DMS 273 treated with DMSO at 0.1 percent for 48 hours (cell line): Measurements from ENCODE around the gene NCAPD3.

Experiments
- DNase-seq: peaks from one replicate; lab custom pipeline; 2025; lab: John Stamatoyannopoulos, UW

The NCAPD3 gene

GRCh38 chr11:134252346-134253187 lies 28.8 kb upstream of the NCAPD3 start:
- DNase-seq, result no peak

GRCh38 chr11:134250675-134251074 lies 26.9 kb upstream of the NCAPD3 start:
- DNase-seq, result no peak

DNA sequence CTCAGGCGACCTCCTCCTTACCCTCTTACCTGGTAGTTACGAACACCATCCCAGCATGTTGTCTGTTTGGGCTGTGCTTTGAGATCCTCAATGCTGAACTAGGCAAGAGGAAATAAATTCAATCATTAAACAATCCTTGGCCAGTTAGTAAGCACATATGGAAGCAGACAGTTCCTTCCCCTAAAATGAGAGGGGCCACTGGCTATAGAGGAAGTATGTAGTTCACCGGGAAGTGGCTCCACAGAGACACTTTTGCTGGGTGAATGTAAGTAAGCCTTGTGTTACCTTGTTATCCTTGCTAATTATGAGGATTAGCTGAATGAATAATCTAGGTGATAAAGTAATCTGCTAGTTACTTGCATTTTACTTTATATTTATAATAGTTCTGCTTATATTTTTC lies 26.5 kb upstream of the NCAPD3 start:
- DNase-seq, result no peak

- DNase-seq, result no peak
Observed at GRCh38 chr11:134248910-134249480, 25.2 kb upstream of the NCAPD3 start.

GRCh38 chr11:134246678-134247077 lies 22.9 kb upstream of the NCAPD3 start:
- no peak for DNase-seq

- no peak for DNase-seq
Observed at GRCh38 chr11:134246100-134246499, 22.3 kb upstream of the NCAPD3 start.

GRCh38 chr11:134245434-134245833 lies 21.7 kb upstream of the NCAPD3 start:
- no peak for DNase-seq

DNA sequence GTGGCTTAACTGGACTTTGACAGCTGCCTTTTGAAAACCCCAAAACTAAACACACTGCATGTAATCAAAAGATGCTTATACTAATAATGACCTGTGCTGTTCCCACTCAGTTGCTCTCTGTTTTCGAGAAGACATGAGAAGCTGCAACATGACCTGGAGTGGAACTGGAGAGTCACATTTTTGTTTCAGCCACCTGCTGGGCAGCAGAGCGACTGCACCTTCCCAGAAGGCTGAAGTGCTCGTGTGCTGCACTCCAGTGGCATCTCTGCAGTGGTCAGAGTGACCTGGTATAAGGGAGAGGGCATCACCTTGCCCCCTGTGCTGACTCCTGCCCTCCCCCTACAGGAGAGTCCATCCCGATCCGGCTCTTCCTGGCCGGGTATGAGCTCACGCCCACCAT lies 20.8 kb upstream of the NCAPD3 start:
- DNase-seq, result no peak

GRCh38 chr11:134243913-134244312 lies 20.1 kb upstream of the NCAPD3 start:
- DNase-seq, result no peak

- DNase-seq, result no peak
Observed at GRCh38 chr11:134242376-134242775, 18.6 kb upstream of the NCAPD3 start.

DNA sequence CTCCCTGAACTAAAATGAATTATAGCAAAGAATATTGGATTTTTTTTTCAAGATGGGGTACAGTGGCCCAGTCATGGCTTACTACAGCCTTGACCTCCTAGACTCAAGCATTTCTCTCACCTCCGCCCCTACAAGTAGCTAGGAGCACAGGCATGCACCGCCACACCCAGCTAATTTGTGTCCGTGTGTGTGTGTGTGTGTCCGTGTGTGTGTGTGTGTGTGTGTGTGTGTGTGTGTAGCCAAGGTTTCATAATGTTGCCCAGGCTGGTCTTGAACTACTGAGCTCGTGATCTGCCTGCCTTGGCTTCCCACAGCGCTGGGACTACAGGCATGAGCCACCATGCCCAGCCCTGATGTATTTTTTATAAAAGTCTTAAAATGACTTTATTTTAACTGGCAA lies 16.8 kb upstream of the NCAPD3 start:
- DNase-seq, result no peak

DNA sequence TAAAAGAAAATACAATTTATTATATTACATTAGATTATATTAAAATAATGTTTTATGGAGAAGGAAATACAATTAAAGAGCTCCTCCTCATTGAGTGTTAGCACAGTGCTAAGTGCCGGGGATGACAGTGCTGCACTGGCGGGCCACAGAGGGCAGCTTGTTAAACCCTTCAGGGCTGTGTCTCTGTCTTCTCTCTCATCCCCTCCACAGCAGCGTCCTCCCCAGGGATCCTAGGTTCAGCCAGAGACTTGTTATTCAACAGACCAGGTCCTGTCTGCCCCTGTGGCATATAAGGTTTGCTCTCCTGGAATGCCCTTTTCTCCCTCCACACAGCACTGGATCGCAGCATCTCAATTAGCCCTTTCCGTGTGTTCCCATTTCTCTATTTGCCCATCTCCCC lies 15.2 kb upstream of the NCAPD3 start:
- DNase-seq, result no peak

DNA sequence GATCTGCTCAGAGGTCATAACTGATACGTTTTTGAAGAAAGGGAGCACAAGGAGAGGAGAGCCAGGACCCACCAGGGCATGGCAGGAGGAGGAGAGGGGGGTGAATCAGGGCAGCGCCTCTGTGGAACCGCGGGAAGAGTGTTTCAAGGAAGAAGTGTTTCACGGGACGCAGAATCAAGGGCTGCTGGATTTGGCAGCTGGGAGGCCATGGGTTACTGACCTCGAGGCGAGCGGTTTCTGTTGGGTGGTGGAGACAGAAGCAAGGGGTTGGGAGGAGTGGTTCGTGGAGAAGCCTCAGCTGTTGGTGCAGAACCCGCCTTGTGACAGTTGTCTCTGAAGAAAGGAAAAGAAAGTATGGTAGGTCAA lies 13.8 kb upstream of the NCAPD3 start:
- DNase-seq, result no peak

- DNase-seq, result no peak
Observed at GRCh38 chr11:134236834-134237556, 13.2 kb upstream of the NCAPD3 start.

DNA sequence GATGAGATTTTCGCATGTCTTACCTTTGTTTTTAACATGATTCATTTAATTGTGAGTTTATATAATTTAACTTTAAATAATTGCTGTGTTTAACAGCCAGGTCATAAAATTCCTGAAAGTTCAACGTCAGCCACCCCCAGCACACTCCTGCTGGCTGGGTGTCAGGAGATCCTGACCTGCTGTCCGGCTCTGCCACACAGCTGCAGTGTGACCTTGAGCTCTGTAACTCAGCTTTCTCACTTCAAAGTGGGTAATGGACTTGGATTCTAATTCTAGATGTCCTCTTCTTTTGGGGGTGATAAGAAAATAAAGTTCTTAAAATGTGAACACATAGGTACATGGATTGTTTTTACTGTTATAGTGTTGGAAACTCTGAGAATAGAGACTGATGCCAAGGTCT lies 11.6 kb upstream of the NCAPD3 start:
- no peak for DNase-seq

DNA sequence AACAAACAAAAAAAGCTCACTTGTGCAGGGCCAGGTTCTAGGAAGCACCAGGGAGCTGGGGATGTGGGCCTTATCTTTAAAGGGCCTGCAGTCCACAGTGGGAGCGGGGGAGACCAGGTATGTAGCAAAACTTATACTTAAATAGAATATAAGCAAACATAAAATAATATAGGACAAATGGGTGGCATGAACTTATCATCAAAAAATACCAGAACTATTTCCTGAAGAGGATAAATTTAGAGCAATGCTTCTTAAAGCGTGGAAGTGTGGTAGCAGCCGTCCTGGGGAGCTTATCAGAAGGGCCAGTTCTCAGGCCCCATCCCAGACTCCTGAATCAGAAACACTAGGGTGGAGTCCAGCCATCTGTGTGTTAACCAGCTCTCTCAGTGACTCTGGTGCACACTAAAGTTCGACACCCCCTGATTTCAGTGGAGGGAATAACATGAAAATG lies 10.0 kb upstream of the NCAPD3 start:
- no peak for DNase-seq

- no peak for DNase-seq
Observed at GRCh38 chr11:134231958-134232659, 8.3 kb upstream of the NCAPD3 start.

DNA sequence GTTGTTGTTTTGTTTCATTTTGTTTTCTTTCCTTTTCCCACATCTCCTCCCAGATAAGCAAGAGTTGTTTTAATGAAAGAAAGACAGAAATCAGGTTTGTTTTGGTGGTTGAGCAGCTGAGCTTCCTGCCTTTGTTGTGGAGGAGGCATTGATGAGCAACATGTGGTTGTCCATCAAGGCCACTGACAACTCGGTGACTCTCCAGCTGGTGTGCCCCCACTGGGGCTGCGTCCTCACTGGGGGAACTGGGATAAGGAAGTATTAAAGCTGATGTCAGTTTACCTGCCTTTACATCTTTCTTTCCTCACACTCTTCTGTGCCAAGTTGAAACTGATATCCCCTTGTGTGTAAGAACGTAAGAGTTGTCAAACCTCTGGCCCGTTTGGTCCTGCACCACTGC lies 6.6 kb upstream of the NCAPD3 start:
- no peak for DNase-seq

- no peak for DNase-seq
Observed at GRCh38 chr11:134229126-134229790, 5.5 kb upstream of the NCAPD3 start.

DNA sequence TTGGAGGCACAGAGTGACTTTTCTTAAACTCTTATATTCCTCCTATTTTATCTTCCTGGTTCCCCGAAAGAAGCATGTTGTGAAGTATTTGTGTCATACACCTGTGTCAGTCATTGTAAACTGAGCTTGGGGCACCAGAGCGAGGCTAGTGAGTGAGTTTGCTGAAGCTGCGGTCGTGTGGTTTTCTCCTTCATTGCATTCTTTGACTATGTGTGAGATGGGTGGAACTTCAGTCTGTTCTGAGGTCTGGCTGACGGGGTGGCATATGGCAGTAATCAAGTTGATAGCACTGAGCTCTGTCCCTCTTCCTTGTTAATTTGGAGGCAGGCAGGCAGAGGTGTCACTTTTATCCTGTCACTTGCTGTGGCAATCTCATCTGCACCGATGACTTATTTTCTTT lies 4.9 kb upstream of the NCAPD3 start:
- no peak for DNase-seq

DNA sequence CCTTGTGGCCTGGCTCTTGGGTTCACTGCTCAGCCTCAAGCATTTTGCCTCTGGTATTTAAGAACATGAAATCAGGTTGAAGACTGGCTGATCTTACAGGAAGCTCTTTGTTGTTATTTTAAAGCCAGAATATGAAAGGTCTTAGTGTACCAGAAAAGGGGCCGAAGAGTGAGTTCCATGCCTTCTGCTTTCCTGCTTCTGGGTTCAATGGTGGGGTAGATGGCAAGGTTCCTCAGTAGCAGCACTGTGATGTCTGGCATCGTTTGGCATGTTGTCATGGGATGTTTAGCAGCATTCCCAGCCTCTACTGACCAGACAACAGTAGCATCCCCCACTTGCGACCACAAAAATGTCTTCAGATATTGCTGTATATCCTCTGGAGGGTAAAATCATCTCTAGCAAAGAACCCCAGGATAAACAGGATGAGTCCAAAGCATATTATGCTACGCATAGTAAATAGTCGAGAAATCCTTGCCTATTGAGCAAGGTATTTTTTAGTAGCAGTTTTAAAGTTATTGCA lies 3.1 kb upstream of the NCAPD3 start:
- no peak for DNase-seq
